ENCODE results near the gene WDR82. TPM values are rescaled to one million over a fixed set of nuclear protein-coding genes. Genes with fewer than 3 reads are reported as not detected.

Gene WDR82, protein sequence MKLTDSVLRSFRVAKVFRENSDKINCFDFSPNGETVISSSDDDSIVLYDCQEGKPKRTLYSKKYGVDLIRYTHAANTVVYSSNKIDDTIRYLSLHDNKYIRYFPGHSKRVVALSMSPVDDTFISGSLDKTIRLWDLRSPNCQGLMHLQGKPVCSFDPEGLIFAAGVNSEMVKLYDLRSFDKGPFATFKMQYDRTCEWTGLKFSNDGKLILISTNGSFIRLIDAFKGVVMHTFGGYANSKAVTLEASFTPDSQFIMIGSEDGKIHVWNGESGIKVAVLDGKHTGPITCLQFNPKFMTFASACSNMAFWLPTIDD
- total RNA-seq (2014; rRNA removed; shearing (Covaris generic); ENCODE audit: low replicate concordance) = 30.4 and 42.0 TPM in 2 replicates

DNA sequence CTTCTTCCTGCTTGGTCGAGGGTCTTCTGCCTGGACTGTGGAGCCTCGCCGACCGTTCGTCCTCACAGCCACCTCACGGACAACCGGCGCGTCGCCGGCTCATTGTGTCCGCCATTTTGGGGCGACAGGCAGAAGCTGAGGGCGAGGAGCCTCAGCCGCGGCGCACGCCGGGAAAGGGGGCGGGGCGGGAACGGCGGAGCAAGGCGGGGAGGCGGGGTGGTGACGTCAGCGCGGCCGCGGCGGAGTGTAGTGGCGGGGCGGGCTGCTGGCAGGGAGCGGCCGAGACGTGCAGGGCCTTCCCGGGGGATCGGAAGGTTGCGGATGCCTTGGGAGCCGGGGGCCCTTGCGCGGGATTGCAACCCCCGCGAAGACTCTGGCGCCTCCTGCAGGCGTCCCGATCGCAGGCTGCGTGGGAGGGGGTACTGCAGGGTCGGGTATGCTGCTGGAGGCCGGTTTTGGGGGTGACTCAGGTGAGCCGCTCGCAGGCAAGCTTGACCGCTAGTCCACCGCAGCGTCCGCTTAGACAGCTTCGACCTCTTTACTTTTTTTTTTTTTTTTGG, at the start of gene WDR82:
TSS of gene WDR82 (minus strand) at position 140 of the 560 bp plus-strand sequence. CDS start 288 bp downstream, outside the sequence.
- Histone ChIP-seq H3K27ac (ENCODE audit: low read length) (peak within 1 kb of the TSS; percentile 86), H3K36me3 (ENCODE audit: insufficient read depth, low read length) (peaks cover 18% of the 10 kb centered on the region), H4K20me1 (ENCODE audit: insufficient read depth, low read depth, low read length) (peaks cover 34% of the 10 kb centered on the region), H3K4me2 (ENCODE audit: low read depth, low read length, poor library complexity, severe bottlenecking) (peak within 1 kb of the TSS; percentile 93), H3K9ac (ENCODE audit: low read length) (peak within 1 kb of the TSS; percentile 98), H3K9me3 (ENCODE audit: low read length) (no peaks in the 10 kb centered on the region), H3K9me2 (replicated peaks; ENCODE audit: insufficient read depth, low read length) (no peaks in the 10 kb centered on the region), H2AFZ (ENCODE audit: low read length) (no peak within 1 kb of the TSS), H3K4me1 (ENCODE audit: low read length) (peaks cover 27% of the 10 kb centered on the region), H3K27me3 (ENCODE audit: low read length) (no peaks in the 10 kb centered on the region), H3K4me3 (ENCODE audit: low read length) (peak within 1 kb of the TSS; percentile 82), H3K79me2 (ENCODE audit: low read length) (peaks cover 46% of the 10 kb centered on the region)
- DNase-seq = peak; percentile 98

DNA sequence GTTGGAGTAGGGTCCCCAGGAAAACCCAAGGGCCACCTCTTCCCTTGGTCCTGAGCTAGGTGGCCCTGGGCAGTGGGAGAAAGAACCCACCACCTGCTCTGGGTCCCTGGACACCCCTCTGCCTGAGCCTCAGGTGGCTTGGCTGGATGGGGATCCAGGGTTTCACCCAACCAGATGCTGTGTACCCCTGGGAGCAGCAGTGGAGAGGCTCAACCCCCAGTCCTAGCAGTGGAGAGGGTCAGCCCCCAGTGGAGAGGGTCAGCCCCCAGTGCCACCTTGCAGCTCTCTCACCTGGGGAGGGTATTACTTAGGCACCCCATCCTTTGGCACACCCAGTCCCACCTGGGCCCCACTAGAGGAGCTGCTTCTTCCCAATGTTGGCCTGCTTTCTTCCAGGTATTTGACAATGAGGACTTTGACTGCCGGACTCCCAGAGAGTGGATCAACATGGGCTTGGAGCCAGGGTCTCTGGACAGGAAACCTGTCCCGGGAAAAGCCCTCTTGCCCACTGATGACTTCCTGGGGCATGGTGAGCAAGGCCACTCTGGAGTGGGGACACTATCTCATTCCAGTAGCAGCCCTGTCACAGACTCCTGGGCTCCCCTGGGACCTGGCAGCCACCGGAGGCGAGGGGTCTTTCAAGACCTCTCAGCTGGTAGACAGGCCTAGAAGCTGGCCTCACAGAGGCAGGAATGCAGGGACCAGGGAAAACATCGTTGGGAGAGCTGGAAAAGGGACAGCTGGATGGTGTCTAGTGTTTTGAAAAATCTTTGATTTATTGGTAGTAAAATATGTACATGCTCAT, 49.2 kb upstream of the WDR82 start:
- Histone ChIP-seq H3K27me3 (ENCODE audit: low read length) (no peaks in the 10 kb centered on the region), H3K27ac (ENCODE audit: low read length) (no peak overlapping the region), H3K79me2 (ENCODE audit: low read length) (no peaks in the 10 kb centered on the region), H3K4me3 (ENCODE audit: low read length) (no peak overlapping the region), H2AFZ (ENCODE audit: low read length) (no peak overlapping the region), H3K9me2 (replicated peaks; ENCODE audit: insufficient read depth, low read length) (no peaks in the 10 kb centered on the region), H3K9ac (ENCODE audit: low read length) (no peak overlapping the region), H4K20me1 (ENCODE audit: insufficient read depth, low read depth, low read length) (no peaks in the 10 kb centered on the region), H3K4me1 (ENCODE audit: low read length) (no peaks in the 10 kb centered on the region), H3K9me3 (ENCODE audit: low read length) (no peaks in the 10 kb centered on the region), H3K4me2 (ENCODE audit: low read depth, low read length, poor library complexity, severe bottlenecking) (no peak overlapping the region), H3K36me3 (ENCODE audit: insufficient read depth, low read length) (no peaks in the 10 kb centered on the region)
- DNase-seq = no peak

DNA sequence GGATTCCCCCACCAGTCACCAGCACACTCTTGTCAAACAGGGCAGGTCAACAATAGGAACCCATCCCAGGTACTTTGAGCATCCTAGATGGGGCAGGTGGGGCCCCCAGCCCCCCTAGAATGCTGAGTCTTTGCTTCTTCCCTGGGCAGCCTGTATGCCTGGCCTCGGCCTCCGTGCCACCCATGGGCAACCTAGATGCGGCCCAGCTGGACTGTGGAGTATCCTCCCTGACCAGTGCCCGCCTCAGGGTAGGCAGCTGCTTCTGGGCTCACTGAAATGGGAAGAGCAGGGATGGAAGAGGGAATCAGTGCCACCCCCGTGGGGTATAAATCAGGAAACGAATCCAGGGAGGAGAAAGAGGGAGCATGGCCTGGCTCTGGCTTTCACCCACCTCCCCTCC, 48.5 kb upstream of the WDR82 start:
- Histone ChIP-seq H3K27me3 (ENCODE audit: low read length) (no peaks in the 10 kb centered on the region), H4K20me1 (ENCODE audit: insufficient read depth, low read depth, low read length) (no peaks in the 10 kb centered on the region), H3K4me3 (ENCODE audit: low read length) (no peak overlapping the region), H3K9me2 (replicated peaks; ENCODE audit: insufficient read depth, low read length) (no peaks in the 10 kb centered on the region), H2AFZ (ENCODE audit: low read length) (no peak overlapping the region), H3K4me1 (ENCODE audit: low read length) (no peaks in the 10 kb centered on the region), H3K36me3 (ENCODE audit: insufficient read depth, low read length) (no peaks in the 10 kb centered on the region), H3K79me2 (ENCODE audit: low read length) (no peaks in the 10 kb centered on the region), H3K9me3 (ENCODE audit: low read length) (no peaks in the 10 kb centered on the region), H3K27ac (ENCODE audit: low read length) (no peak overlapping the region), H3K4me2 (ENCODE audit: low read depth, low read length, poor library complexity, severe bottlenecking) (no peak overlapping the region), H3K9ac (ENCODE audit: low read length) (no peak overlapping the region)
- DNase-seq = no peak

DNA sequence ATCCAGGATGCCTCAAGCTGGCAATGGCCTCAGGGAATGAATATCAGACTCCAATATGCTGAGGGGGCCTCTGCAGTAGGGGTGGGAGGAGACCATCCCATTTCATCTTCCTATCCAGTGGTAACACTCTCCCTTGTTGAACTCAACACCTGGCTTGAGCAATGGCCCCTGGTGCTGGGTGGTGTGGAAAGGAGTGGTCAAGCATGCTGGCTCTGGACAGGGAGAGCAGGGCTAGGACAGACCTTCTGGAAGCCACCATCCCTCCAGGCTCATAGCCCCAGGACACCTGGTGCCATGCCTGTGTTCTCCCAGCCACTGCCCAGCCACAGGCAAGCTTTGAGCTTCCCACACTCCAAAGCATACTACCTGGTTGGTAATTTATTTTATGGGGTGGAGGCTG, 47.2 kb upstream of the WDR82 start:
- no peak overlapping the region for H3K9ac ChIP-seq (ENCODE audit: low read length)
- no peak overlapping the region for H3K4me2 ChIP-seq (ENCODE audit: low read depth, low read length, poor library complexity, severe bottlenecking)
- H4K20me1 ChIP-seq (ENCODE audit: insufficient read depth, low read depth, low read length) = no peaks in the 10 kb centered on the region
- no peak for DNase-seq
- no peak overlapping the region for H2AFZ ChIP-seq (ENCODE audit: low read length)
- no peaks in the 10 kb centered on the region for H3K36me3 ChIP-seq (ENCODE audit: insufficient read depth, low read length)
- H3K9me3 ChIP-seq (ENCODE audit: low read length) = no peaks in the 10 kb centered on the region
- H3K79me2 ChIP-seq (ENCODE audit: low read length) = no peaks in the 10 kb centered on the region
- no peaks in the 10 kb centered on the region for H3K9me2 ChIP-seq (replicated peaks; ENCODE audit: insufficient read depth, low read length)
- no peak overlapping the region for H3K4me3 ChIP-seq (ENCODE audit: low read length)
- no peaks in the 10 kb centered on the region for H3K27me3 ChIP-seq (ENCODE audit: low read length)
- H3K4me1 ChIP-seq (ENCODE audit: low read length) = no peaks in the 10 kb centered on the region
- no peak overlapping the region for H3K27ac ChIP-seq (ENCODE audit: low read length)

DNA sequence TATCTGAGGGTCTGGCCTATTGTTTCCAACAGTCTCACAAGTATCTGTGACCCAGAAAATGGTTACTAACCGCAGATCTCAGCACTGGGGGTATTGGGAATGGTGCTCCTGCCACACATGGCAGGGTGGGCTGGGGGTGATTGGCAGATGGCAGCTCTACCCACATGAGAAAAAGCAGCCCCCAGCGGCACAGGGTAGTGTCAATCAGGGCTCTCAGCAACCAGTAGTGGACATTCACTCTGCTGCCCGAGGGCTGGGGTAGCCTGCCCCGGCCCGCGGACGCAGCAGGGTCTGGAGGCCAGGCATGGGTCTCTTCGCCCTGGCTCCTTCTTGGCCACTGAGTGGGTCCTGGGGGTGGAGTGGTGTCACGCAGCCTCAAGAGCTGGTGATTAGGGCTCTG, 46.2 kb upstream of the WDR82 start:
- Histone ChIP-seq H3K79me2 (ENCODE audit: low read length) (no peaks in the 10 kb centered on the region), H2AFZ (ENCODE audit: low read length) (no peak overlapping the region), H3K9me3 (ENCODE audit: low read length) (no peaks in the 10 kb centered on the region), H3K27me3 (ENCODE audit: low read length) (no peaks in the 10 kb centered on the region), H3K4me2 (ENCODE audit: low read depth, low read length, poor library complexity, severe bottlenecking) (no peak overlapping the region), H3K4me1 (ENCODE audit: low read length) (no peaks in the 10 kb centered on the region), H3K27ac (ENCODE audit: low read length) (no peak overlapping the region), H3K4me3 (ENCODE audit: low read length) (no peak overlapping the region), H4K20me1 (ENCODE audit: insufficient read depth, low read depth, low read length) (no peaks in the 10 kb centered on the region), H3K9me2 (replicated peaks; ENCODE audit: insufficient read depth, low read length) (no peaks in the 10 kb centered on the region), H3K9ac (ENCODE audit: low read length) (no peak overlapping the region), H3K36me3 (ENCODE audit: insufficient read depth, low read length) (no peaks in the 10 kb centered on the region)
- DNase-seq = no peak

DNA sequence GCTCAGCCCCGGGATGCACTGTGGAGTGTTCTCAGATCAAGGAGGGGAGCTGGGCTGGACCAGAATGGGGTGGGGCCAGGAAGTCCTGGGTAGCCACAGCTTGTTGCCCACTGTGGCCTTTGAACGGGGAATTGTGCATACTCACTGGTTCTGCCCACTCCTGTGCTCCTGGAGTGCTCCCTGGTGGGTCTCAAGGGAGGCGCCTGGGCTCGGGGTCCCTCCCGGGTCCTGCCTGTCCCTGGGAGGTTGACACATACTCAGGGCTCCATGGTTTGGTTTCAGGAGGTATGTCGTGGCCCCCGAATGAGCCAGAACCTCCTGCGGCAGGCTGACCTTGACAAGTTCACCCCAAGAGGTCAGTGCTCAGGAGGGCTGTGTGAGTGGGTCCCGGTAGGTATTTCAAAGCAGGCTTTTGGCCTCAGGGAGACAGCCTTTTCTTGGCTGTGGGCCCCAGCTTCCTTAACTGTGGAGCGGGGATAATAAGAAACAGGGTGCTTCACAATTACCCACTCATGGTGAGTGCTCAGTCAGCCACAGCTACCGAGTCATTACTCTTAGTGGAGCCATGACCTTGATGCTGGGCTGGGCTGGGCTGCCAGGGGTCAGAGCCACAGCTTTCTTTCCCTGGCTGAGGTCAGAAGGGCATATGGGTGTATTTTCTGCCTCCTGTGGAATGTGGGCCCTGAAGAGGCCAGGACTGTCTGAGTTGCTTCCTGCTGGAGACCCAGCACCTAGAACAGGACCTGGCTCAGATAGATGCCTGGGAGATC, 45.3 kb upstream of the WDR82 start:
- Histone ChIP-seq H3K9ac (ENCODE audit: low read length) (no peak overlapping the region), H3K4me3 (ENCODE audit: low read length) (no peak overlapping the region), H3K27ac (ENCODE audit: low read length) (no peak overlapping the region), H3K9me3 (ENCODE audit: low read length) (no peaks in the 10 kb centered on the region), H3K9me2 (replicated peaks; ENCODE audit: insufficient read depth, low read length) (no peaks in the 10 kb centered on the region), H3K36me3 (ENCODE audit: insufficient read depth, low read length) (no peaks in the 10 kb centered on the region), H3K4me2 (ENCODE audit: low read depth, low read length, poor library complexity, severe bottlenecking) (no peak overlapping the region), H3K79me2 (ENCODE audit: low read length) (no peaks in the 10 kb centered on the region), H3K4me1 (ENCODE audit: low read length) (no peaks in the 10 kb centered on the region), H4K20me1 (ENCODE audit: insufficient read depth, low read depth, low read length) (no peaks in the 10 kb centered on the region), H3K27me3 (ENCODE audit: low read length) (no peaks in the 10 kb centered on the region), H2AFZ (ENCODE audit: low read length) (no peak overlapping the region)
- DNase-seq = no peak

DNA sequence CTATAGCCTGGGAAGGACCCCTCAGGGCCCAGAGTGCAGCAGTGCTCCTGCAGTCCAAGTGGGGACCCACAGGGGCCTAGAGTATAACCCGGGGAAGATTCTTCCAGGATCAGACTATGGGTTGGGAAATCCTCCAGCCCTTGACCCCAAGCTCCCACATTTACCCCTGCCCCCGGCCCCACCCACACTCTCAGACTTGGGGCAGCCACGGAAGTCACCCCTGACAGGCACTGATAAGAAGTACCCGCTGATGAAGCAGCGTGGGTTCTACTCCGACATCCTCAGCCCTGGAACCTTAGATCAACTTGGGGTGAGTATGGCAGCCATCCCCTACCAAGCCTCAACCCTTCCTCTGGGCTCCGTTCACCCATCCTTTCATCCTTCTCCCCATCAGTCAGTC, 44.0 kb upstream of the WDR82 start:
- DNase-seq = no peak
- H3K9me3 ChIP-seq (ENCODE audit: low read length) = no peaks in the 10 kb centered on the region
- H3K9ac ChIP-seq (ENCODE audit: low read length) = no peak overlapping the region
- H3K9me2 ChIP-seq (replicated peaks; ENCODE audit: insufficient read depth, low read length) = no peaks in the 10 kb centered on the region
- H2AFZ ChIP-seq (ENCODE audit: low read length) = no peak overlapping the region
- no peaks in the 10 kb centered on the region for H3K4me1 ChIP-seq (ENCODE audit: low read length)
- no peak overlapping the region for H3K4me2 ChIP-seq (ENCODE audit: low read depth, low read length, poor library complexity, severe bottlenecking)
- no peaks in the 10 kb centered on the region for H3K79me2 ChIP-seq (ENCODE audit: low read length)
- H3K36me3 ChIP-seq (ENCODE audit: insufficient read depth, low read length) = no peaks in the 10 kb centered on the region
- no peaks in the 10 kb centered on the region for H4K20me1 ChIP-seq (ENCODE audit: insufficient read depth, low read depth, low read length)
- no peak overlapping the region for H3K27ac ChIP-seq (ENCODE audit: low read length)
- H3K27me3 ChIP-seq (ENCODE audit: low read length) = no peaks in the 10 kb centered on the region
- no peak overlapping the region for H3K4me3 ChIP-seq (ENCODE audit: low read length)

DNA sequence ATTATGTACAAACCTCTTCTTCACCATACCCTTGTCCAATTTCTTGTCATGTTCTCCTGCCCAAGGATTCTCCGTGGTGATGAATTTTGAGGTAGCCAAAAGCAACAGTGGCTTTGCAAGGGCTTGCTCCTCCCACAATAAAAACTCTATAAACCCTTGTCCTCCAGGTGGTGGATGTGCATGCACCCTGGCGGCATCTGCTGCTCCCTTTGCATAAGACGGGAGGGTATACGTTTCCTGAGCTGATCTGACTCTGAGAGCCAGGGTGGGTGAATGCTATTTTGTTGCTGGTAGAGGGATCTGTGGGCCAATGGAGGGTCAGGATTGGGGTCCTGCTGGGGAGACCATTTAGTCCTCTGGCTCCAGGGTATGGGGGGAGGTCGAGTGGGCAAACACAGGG, 43.0 kb upstream of the WDR82 start:
- peak; percentile 51 for DNase-seq

More for the DNA sequence above, 43.0 kb upstream of the WDR82 start:
- Histone ChIP-seq H3K4me3 (ENCODE audit: low read length) (no peak overlapping the region), H3K4me1 (ENCODE audit: low read length) (no peaks in the 10 kb centered on the region), H3K9me3 (ENCODE audit: low read length) (no peaks in the 10 kb centered on the region), H3K79me2 (ENCODE audit: low read length) (no peaks in the 10 kb centered on the region), H3K36me3 (ENCODE audit: insufficient read depth, low read length) (no peaks in the 10 kb centered on the region), H4K20me1 (ENCODE audit: insufficient read depth, low read depth, low read length) (no peaks in the 10 kb centered on the region), H3K9ac (ENCODE audit: low read length) (no peak overlapping the region), H2AFZ (ENCODE audit: low read length) (no peak overlapping the region), H3K9me2 (replicated peaks; ENCODE audit: insufficient read depth, low read length) (no peaks in the 10 kb centered on the region), H3K27me3 (ENCODE audit: low read length) (no peaks in the 10 kb centered on the region), H3K27ac (ENCODE audit: low read length) (no peak overlapping the region), H3K4me2 (ENCODE audit: low read depth, low read length, poor library complexity, severe bottlenecking) (no peak overlapping the region)
